Activated CD4-positive, alpha-beta T cell treated with anti-CD3 and anti-CD28 coated beads, Interleukin-2, amount 50 U/mL, for 24 hours (primary cell): ENCODE results near the gene SMIM1.
"Not testable (repeated sequence)": the region's sequence is repeated elsewhere in the genome, so short reads cannot be mapped to it uniquely, and the experiment has no call there.

Experiments
- DNase-seq, 2 donors: peaks; one replicate each; pipeline ENCODE4 v3.0.0-alpha.2; 2020; ENCODE audit warnings: low read depth in 1 of 2, low spot score in 1 of 2

SMIM1 gene

GRCh38 chr1:3789421-3790300 lies 17.1 kb downstream of the SMIM1 start:
- no peak for DNase-seq

- no peak for DNase-seq
Observed at GRCh38 chr1:3790500-3790923, 18.0 kb downstream of the SMIM1 start.

GRCh38 chr1:3790952-3791351 lies 18.4 kb downstream of the SMIM1 start:
- no peak for DNase-seq

GRCh38 chr1:3795453-3796214 lies 23.1 kb downstream of the SMIM1 start:
- DNase-seq: no peak

DNA sequence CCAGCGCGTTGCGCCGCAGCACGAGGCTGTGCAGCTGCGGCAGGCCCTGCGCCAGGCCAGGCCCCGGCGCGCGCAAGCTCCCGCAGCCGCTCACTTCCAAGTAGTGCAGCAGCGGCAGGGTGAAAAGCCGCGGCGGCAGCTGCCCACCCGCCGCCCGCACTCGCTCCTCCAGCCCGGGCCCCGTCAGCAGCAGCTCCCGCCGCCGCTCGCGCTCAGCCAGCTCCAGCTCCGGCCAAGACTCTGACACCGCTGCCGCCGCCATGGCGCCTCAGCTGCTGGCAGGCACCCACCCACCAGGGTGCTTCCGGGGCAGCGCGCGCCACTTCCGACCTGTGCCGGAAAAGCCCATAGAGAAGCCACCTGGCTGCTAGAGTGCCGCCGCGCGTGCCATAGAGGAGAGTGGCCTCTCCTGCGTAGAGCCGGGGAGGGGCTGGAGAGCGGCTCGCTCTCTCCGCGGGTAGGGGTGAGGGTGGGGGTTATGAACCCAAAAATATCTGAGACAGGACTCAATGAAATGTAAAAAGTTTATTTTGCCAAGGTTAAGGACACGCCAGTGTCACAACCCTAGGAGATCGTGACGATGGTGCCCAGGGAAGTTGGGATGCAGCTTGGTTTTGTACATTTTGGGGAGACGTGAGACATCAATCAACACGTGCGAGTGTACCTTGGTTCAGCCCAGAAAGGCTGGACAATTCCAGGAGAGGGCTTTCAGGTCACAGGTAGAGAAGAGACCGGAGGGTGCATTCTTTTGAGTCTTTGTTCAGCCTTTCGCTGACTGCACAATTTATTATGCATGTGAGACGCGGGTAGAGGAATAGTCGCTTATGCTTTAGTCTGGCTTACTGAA lies 23.9 kb downstream of the SMIM1 start, which contains the start of gene LRRC47:
Gene LRRC47, minus strand, starts transcription at position 284 of the 847 bp plus-strand sequence. Its CDS starts 22 bp downstream, at position 262.
- peak; percentile 89 to 92 for DNase-seq

- no peak for DNase-seq
Observed at GRCh38 chr1:3799976-3800685, 27.6 kb downstream of the SMIM1 start.

DNA sequence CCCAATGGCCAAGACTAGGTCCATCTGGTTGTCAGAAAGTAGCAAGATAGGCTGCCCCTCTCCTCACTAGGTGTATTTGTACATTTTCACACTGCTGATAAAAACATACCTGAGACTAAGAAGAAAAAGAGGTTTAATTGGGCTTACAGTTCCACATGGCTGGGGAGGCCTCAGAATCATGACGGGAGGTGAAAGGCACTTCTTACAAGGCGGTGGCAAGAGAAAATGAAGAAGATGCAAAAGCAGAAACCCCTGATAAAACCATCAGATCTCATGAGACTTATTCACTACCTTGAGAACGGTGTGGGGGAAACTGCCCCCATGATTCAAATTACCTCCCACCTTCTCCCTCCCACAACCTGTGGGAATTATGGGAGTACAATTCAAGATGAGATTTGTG lies 28.2 kb downstream of the SMIM1 start:
- DNase-seq: not testable (repeated sequence)

- DNase-seq: no peak
Observed at GRCh38 chr1:3803905-3804626, 31.5 kb downstream of the SMIM1 start.

DNA sequence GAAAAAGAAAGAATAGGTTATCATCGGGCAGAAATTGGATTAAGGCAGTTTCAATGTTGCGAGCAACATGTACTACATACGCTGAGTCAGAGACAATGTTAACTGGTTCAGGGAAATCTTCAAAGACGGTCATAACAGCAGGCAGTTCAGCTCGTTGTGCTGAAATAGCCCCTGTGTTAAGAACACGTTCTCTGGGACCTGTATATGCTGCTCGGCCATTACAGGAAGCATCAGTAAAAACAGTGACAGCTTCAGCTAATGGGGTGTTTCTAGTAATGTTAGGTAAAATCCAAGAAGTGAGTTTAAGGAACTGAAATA lies 32.0 kb downstream of the SMIM1 start:
- not testable (repeated sequence) for DNase-seq

DNA sequence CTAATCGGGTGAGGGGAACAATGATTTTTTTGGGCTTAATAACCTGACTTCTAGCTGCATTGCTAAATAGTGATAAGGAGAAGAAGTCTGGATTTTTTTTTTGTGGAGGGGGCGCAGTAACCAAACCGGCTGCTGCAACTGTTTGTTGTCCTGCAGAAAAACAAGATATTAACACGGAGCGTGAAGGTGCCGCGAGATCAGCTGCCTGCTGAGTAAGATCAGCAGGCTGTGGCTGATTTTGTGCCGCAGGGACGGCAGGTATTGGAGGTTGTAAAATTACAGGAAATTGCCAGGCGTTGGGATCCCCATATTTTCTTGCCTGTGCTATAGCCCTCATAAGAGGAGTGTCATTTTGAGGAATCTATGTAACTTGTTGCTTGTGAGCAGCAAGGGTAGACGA lies 32.5 kb downstream of the SMIM1 start:
- DNase-seq: no peak

GRCh38 chr1:3807769-3808168 lies 35.2 kb downstream of the SMIM1 start:
- no peak for DNase-seq

- no peak for DNase-seq
Observed at GRCh38 chr1:3809680-3810079, 37.1 kb downstream of the SMIM1 start.

GRCh38 chr1:3810149-3810761 lies 37.7 kb downstream of the SMIM1 start:
- not testable (repeated sequence) for DNase-seq

- DNase-seq: no peak
Observed at GRCh38 chr1:3811595-3811911, 39.0 kb downstream of the SMIM1 start.

DNA sequence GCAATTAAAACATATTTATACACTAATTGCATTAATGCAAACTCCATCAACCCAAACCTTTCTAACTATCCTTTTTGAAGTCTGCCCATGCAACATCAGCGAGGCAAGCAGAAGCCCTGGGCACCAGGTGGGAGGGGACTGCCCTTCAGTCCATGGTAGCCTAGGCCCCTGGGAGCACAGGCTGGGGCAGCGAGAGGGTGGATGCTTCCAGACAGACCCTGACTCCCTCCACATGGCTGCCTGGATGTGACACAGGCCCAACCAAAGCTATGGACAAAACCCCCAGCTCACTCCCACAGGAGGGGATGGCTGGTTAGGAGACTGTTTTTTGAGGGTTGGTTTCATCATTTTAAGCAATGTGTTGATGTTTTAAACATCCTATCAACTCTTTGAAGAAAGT lies 41.5 kb downstream of the SMIM1 start:
- no peak for DNase-seq

DNA sequence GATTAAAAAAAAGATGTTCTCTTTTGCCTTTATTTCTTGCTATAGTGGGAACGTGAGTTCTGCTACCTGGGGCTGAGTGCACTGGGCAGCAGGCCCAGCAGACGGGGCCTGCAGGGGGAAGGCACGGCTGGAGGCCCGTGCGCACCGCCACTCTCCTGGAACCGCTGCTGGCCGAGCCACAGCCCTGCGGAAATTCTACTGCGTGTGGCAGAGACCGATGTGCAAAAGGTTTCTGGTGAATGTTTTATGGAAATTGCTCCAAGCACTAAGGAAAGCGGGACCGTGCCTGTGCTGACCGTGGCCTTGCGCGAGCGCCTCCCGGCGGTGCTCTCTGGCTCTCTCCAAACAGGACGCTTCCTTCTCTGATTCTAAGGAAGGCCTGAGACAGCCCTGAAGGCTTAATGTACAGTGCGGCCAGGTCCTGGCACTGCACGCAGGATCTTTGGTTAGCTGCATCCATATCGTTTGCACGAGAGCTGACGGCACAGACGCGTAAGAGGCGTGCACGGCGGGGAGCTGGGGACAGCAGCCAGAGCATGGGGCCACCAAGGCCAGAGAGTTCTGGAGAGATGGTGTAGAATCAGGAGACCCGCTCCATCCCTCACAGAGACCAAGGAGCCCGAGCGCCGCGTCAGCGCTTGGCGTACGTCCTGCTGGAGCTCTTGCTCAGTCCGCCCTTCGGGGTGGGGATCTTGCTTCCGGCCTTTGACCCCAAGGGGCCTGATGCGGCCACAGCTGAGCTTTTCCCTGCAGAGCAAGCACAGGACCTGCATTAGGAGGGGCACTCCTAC lies 42.4 kb downstream of the SMIM1 start:
- DNase-seq: no peak

- DNase-seq: no peak
Observed at GRCh38 chr1:3816331-3817137, 44.0 kb downstream of the SMIM1 start.

- DNase-seq: no peak
Observed at GRCh38 chr1:3817138-3817740, 44.7 kb downstream of the SMIM1 start.
